ENCODE data around the gene MICU1.
"Not testable (repeated sequence)": the region's sequence is repeated elsewhere in the genome, so short reads cannot be mapped to it uniquely, and the experiment has no call there.

Gene MICU1

DNA sequence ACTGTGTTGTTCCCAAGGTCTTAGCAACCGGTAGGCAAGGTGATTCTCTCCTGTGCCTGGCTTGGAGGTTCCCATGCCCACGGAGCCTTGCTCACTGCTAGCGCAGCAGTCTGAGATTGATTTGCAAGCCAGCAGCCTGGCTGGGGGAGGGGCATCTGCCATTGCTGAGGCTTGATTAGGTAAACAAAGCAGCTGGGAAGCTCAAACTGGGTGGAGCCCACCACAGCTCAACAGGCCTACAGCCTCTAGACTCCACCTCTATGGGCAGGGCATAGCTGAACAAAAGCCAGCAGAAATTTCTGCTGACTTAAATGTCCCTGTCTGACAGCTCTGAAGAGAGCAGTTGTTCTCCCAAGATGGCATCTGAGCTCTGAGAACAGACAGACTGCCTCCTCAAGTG lies 230.3 kb downstream of the MICU1 start:
- not testable (repeated sequence) for H3K27me3 ChIP-seq (ENCODE audit: insufficient read depth, low read length); H3K4me1 ChIP-seq (ENCODE audit: insufficient read depth, low read length); H3K27ac ChIP-seq (ENCODE audit: low read length); H3K36me3 ChIP-seq (ENCODE audit: insufficient read depth, low read depth, low read length); H3K9ac ChIP-seq (ENCODE audit: low read depth, low read length); H3K4me3 ChIP-seq (ENCODE audit: low read length); H3K9me3 ChIP-seq (ENCODE audit: insufficient read depth, low read depth, low read length)

DNA sequence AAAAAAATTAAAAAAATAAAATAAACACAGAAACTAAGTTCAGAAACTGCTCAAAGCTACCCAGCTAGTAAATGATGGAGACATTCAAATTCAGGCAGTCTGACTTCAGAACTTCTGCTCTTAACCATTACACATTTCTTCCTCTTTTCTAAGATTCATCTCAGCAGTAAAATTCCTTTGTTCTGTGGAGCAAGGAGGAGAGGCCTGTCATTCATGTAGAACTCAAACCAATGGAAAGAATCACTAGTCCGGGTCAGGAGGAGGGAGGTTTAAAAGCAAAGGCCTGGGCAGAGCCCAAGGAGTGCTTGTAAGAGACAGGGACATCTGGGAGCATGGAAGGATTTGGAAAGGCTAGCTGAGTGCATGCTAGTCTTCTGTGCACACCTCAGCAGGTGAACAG lies 233.3 kb downstream of the MICU1 start:
- H3K9me3 ChIP-seq (ENCODE audit: insufficient read depth, low read depth, low read length), result no peaks in the 10 kb centered on the region
- no peak overlapping the region for H3K4me3 ChIP-seq (ENCODE audit: low read length)
- no peak overlapping the region for H3K9ac ChIP-seq (ENCODE audit: low read depth, low read length)
- no peaks in the 10 kb centered on the region for H3K27me3 ChIP-seq (ENCODE audit: insufficient read depth, low read length)
- H3K36me3 ChIP-seq (ENCODE audit: insufficient read depth, low read depth, low read length), result no peaks in the 10 kb centered on the region
- H3K27ac ChIP-seq (ENCODE audit: low read length), result no peak overlapping the region
- no peaks in the 10 kb centered on the region for H3K4me1 ChIP-seq (ENCODE audit: insufficient read depth, low read length)

- no peaks in the 10 kb centered on the region for H3K9me3 ChIP-seq (ENCODE audit: insufficient read depth, low read depth, low read length)
- no peaks in the 10 kb centered on the region for H3K4me1 ChIP-seq (ENCODE audit: insufficient read depth, low read length)
- no peaks in the 10 kb centered on the region for H3K27me3 ChIP-seq (ENCODE audit: insufficient read depth, low read length)
- H3K27ac ChIP-seq (ENCODE audit: low read length), result no peak overlapping the region
- H3K36me3 ChIP-seq (ENCODE audit: insufficient read depth, low read depth, low read length), result no peaks in the 10 kb centered on the region
- H3K9ac ChIP-seq (ENCODE audit: low read depth, low read length), result no peak overlapping the region
- H3K4me3 ChIP-seq (ENCODE audit: low read length), result no peak overlapping the region
Measured at GRCh38 chr10:72390764-72391163, 235.1 kb downstream of the MICU1 start.

GRCh38 chr10:72389716-72390115 lies 236.2 kb downstream of the MICU1 start:
- no peak overlapping the region for H3K27ac ChIP-seq (ENCODE audit: low read length)
- no peak overlapping the region for H3K9ac ChIP-seq (ENCODE audit: low read depth, low read length)
- H3K4me1 ChIP-seq (ENCODE audit: insufficient read depth, low read length), result no peaks in the 10 kb centered on the region
- H3K9me3 ChIP-seq (ENCODE audit: insufficient read depth, low read depth, low read length), result no peaks in the 10 kb centered on the region
- H3K36me3 ChIP-seq (ENCODE audit: insufficient read depth, low read depth, low read length), result no peaks in the 10 kb centered on the region
- no peak overlapping the region for H3K4me3 ChIP-seq (ENCODE audit: low read length)
- H3K27me3 ChIP-seq (ENCODE audit: insufficient read depth, low read length), result no peaks in the 10 kb centered on the region

DNA sequence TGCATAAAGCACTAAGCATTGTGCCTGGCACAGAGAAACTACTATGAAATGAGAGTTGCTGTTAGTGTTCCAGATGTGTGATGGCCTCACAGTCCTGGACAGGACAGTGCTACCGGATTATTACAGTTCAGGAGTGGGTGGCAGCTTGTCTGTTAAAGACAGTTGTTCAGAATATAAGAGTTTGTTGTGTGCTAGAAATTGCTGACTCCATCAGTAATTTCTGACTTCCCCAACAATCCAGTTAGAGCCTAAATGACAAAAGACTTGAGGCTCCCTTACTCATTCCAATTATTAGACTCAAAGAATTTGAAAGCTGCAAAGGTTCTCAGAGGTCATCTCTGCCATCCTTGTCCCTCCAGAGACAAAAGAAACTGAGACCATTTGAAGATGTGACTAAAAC lies 236.9 kb downstream of the MICU1 start:
- Histone ChIP-seq H3K9me3 (ENCODE audit: insufficient read depth, low read depth, low read length) (no peaks in the 10 kb centered on the region), H3K27me3 (ENCODE audit: insufficient read depth, low read length) (no peaks in the 10 kb centered on the region), H3K9ac (ENCODE audit: low read depth, low read length) (no peak overlapping the region), H3K27ac (ENCODE audit: low read length) (no peak overlapping the region), H3K36me3 (ENCODE audit: insufficient read depth, low read depth, low read length) (no peaks in the 10 kb centered on the region), H3K4me1 (ENCODE audit: insufficient read depth, low read length) (no peaks in the 10 kb centered on the region), H3K4me3 (ENCODE audit: low read length) (no peak overlapping the region)

DNA sequence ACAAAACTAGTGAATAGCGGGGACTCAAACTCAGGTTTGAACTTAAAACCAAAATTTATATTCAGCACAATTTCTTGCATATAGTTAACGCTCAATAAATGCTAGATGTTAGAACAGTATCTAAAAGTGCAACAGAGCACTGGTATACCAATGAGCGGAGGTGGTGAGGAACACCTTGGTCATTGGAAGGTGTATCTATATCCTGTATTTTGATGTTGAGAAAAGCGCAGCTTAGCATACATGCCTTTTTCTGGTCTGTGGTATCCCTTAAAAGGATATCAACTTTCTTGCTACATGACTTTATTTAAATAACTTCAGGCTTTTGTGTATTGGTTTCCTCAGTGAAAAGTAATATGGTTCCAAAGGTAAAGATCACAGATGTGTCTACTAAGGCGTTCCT lies 237.8 kb downstream of the MICU1 start:
- no peak overlapping the region for H3K9ac ChIP-seq (ENCODE audit: low read depth, low read length)
- H3K27me3 ChIP-seq (ENCODE audit: insufficient read depth, low read length), result no peaks in the 10 kb centered on the region
- no peaks in the 10 kb centered on the region for H3K36me3 ChIP-seq (ENCODE audit: insufficient read depth, low read depth, low read length)
- no peaks in the 10 kb centered on the region for H3K9me3 ChIP-seq (ENCODE audit: insufficient read depth, low read depth, low read length)
- no peaks in the 10 kb centered on the region for H3K4me1 ChIP-seq (ENCODE audit: insufficient read depth, low read length)
- no peak overlapping the region for H3K4me3 ChIP-seq (ENCODE audit: low read length)
- H3K27ac ChIP-seq (ENCODE audit: low read length), result no peak overlapping the region

DNA sequence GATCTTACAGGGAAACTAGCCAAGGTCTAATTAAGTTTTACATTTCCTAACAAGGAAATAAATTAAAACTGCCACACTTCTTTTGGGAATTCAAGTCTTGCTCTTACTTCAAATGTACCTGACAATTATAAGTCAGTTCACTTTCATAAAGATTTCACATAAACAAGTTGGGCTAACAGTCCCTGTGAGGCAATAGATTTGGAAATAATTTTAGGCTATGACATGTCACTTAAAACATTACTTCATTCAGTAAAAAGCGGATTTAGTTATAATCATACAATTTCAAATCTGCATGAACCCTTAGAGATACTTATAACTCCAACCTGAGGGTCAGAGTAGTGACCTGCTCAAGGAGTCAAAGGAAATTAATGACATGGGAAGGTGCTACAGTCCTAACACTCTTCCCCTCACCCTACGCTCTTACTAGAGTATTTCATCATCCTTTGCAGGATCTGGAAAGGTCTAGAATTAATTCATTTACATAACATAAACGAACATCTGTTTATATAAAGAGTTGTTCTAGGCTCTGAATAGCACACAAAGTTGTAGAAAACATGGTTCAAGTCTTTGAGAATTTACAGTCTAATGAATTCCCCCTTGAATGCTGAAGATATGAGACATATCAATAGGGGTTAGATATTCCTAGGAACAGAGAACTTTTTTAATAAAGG lies 238.8 kb downstream of the MICU1 start:
- H3K9ac ChIP-seq (ENCODE audit: low read depth, low read length), result no peak overlapping the region
- no peaks in the 10 kb centered on the region for H3K9me3 ChIP-seq (ENCODE audit: insufficient read depth, low read depth, low read length)
- no peaks in the 10 kb centered on the region for H3K4me1 ChIP-seq (ENCODE audit: insufficient read depth, low read length)
- H3K36me3 ChIP-seq (ENCODE audit: insufficient read depth, low read depth, low read length), result no peaks in the 10 kb centered on the region
- H3K27ac ChIP-seq (ENCODE audit: low read length), result no peak overlapping the region
- H3K27me3 ChIP-seq (ENCODE audit: insufficient read depth, low read length), result no peaks in the 10 kb centered on the region
- no peak overlapping the region for H3K4me3 ChIP-seq (ENCODE audit: low read length)

- Histone ChIP-seq H3K27ac (ENCODE audit: low read length) (no peak overlapping the region), H3K4me3 (ENCODE audit: low read length) (no peak overlapping the region), H3K4me1 (ENCODE audit: insufficient read depth, low read length) (peaks cover 8% of the 10 kb centered on the region; the same call in 1 of the 2 replicates), H3K9me3 (ENCODE audit: insufficient read depth, low read depth, low read length) (no peaks in the 10 kb centered on the region), H3K9ac (ENCODE audit: low read depth, low read length) (no peak overlapping the region), H3K27me3 (ENCODE audit: insufficient read depth, low read length) (no peaks in the 10 kb centered on the region), H3K36me3 (ENCODE audit: insufficient read depth, low read depth, low read length) (no peaks in the 10 kb centered on the region)
Measured at GRCh38 chr10:72385724-72386123, 240.2 kb downstream of the MICU1 start.

- H3K36me3 ChIP-seq (ENCODE audit: insufficient read depth, low read depth, low read length); H3K9ac ChIP-seq (ENCODE audit: low read depth, low read length); H3K4me3 ChIP-seq (ENCODE audit: low read length); H3K27ac ChIP-seq (ENCODE audit: low read length); H3K27me3 ChIP-seq (ENCODE audit: insufficient read depth, low read length); H3K9me3 ChIP-seq (ENCODE audit: insufficient read depth, low read depth, low read length); H3K4me1 ChIP-seq (ENCODE audit: insufficient read depth, low read length): not testable (repeated sequence)
Measured at GRCh38 chr10:72384982-72385381, 240.9 kb downstream of the MICU1 start.

GRCh38 chr10:72379776-72380175 lies 246.1 kb downstream of the MICU1 start:
- no peaks in the 10 kb centered on the region for H3K27me3 ChIP-seq (ENCODE audit: insufficient read depth, low read length)
- H3K9ac ChIP-seq (ENCODE audit: low read depth, low read length), result no peak overlapping the region
- H3K36me3 ChIP-seq (ENCODE audit: insufficient read depth, low read depth, low read length), result no peaks in the 10 kb centered on the region; the same call in 1 of the 2 replicates
- H3K4me1 ChIP-seq (ENCODE audit: insufficient read depth, low read length), result peaks cover 8% of the 10 kb centered on the region; the same call in 1 of the 2 replicates
- no peak overlapping the region for H3K4me3 ChIP-seq (ENCODE audit: low read length)
- H3K27ac ChIP-seq (ENCODE audit: low read length), result no peak overlapping the region
- H3K9me3 ChIP-seq (ENCODE audit: insufficient read depth, low read depth, low read length), result no peaks in the 10 kb centered on the region

DNA sequence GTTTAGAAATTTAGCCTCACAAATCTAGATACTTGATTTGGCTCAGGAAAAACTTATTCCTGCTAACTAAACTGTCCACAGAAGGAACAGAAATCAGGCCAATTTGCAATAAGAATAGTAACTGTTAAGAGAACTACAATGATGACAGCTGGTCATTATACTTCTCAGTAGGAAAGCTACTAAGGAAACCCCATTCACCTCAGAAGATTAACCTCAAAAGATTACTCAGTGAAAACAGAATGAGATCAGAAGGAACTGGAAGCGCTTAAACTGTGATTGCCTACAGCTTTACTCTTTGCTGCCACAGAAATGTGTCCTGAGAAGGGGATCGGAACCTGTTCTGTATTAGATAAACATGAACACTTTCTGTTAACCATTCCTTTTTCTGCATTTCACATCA lies 246.8 kb downstream of the MICU1 start:
- Histone ChIP-seq H3K27ac (ENCODE audit: low read length) (no peak overlapping the region), H3K27me3 (ENCODE audit: insufficient read depth, low read length) (no peaks in the 10 kb centered on the region), H3K36me3 (ENCODE audit: insufficient read depth, low read depth, low read length) (no peaks in the 10 kb centered on the region; the same call in 1 of the 2 replicates), H3K4me3 (ENCODE audit: low read length) (no peak overlapping the region), H3K4me1 (ENCODE audit: insufficient read depth, low read length) (peaks cover 8% of the 10 kb centered on the region; the same call in 1 of the 2 replicates), H3K9me3 (ENCODE audit: insufficient read depth, low read depth, low read length) (no peaks in the 10 kb centered on the region), H3K9ac (ENCODE audit: low read depth, low read length) (no peak overlapping the region)

- H3K27me3 ChIP-seq (ENCODE audit: insufficient read depth, low read length), result no peaks in the 10 kb centered on the region
- H3K27ac ChIP-seq (ENCODE audit: low read length), result no peak overlapping the region
- H3K36me3 ChIP-seq (ENCODE audit: insufficient read depth, low read depth, low read length), result no peaks in the 10 kb centered on the region; the same call in 1 of the 2 replicates
- H3K9ac ChIP-seq (ENCODE audit: low read depth, low read length), result no peak overlapping the region
- no peaks in the 10 kb centered on the region for H3K4me1 ChIP-seq (ENCODE audit: insufficient read depth, low read length)
- H3K4me3 ChIP-seq (ENCODE audit: low read length), result no peak overlapping the region
- H3K9me3 ChIP-seq (ENCODE audit: insufficient read depth, low read depth, low read length), result no peaks in the 10 kb centered on the region
Measured at GRCh38 chr10:72375585-72375984, 250.3 kb downstream of the MICU1 start.
